Mucosa of stomach (tissue), 1 donor: ENCODE results near the gene COL6A5.

Experiments used
- H3K27me3 ChIP-seq: one replicate; pipeline ENCODE4 v1.7.0; 2013; ENCODE audit warnings: mild to moderate bottlenecking, low read length; ENCODE audit not compliant: control insufficient read depth, insufficient read depth
- H3K36me3 ChIP-seq: one replicate; pipeline ENCODE4 v1.7.0; 2013; ENCODE audit warnings: low read length; ENCODE audit not compliant: control insufficient read depth, insufficient read depth
- H3K4me1 ChIP-seq: one replicate; pipeline ENCODE4 v1.7.0; 2013; ENCODE audit warnings: mild to moderate bottlenecking, low read length; ENCODE audit not compliant: control insufficient read depth, insufficient read depth
- H3K4me3 ChIP-seq: one replicate; pipeline ENCODE4 v1.7.0; 2013; ENCODE audit warnings: low read length
- H3K9ac ChIP-seq: one replicate; pipeline ENCODE4 v1.7.0; 2013; ENCODE audit warnings: mild to moderate bottlenecking, low read length, moderate library complexity
- H3K9me3 ChIP-seq: one replicate; pipeline ENCODE4 v1.7.0; 2013; ENCODE audit warnings: mild to moderate bottlenecking, low read length, moderate library complexity; ENCODE audit not compliant: control insufficient read depth
- donor health status: Pancreatic carcinoma.

Gene COL6A5, protein sequence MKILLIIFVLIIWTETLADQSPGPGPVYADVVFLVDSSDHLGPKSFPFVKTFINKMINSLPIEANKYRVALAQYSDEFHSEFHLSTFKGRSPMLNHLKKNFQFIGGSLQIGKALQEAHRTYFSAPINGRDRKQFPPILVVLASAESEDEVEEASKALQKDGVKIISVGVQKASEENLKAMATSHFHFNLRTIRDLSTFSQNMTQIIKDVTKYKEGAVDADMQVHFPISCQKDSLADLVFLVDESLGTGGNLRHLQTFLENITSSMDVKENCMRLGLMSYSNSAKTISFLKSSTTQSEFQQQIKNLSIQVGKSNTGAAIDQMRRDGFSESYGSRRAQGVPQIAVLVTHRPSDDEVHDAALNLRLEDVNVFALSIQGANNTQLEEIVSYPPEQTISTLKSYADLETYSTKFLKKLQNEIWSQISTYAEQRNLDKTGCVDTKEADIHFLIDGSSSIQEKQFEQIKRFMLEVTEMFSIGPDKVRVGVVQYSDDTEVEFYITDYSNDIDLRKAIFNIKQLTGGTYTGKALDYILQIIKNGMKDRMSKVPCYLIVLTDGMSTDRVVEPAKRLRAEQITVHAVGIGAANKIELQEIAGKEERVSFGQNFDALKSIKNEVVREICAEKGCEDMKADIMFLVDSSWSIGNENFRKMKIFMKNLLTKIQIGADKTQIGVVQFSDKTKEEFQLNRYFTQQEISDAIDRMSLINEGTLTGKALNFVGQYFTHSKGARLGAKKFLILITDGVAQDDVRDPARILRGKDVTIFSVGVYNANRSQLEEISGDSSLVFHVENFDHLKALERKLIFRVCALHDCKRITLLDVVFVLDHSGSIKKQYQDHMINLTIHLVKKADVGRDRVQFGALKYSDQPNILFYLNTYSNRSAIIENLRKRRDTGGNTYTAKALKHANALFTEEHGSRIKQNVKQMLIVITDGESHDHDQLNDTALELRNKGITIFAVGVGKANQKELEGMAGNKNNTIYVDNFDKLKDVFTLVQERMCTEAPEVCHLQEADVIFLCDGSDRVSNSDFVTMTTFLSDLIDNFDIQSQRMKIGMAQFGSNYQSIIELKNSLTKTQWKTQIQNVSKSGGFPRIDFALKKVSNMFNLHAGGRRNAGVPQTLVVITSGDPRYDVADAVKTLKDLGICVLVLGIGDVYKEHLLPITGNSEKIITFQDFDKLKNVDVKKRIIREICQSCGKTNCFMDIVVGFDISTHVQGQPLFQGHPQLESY (N-terminal part only)

DNA sequence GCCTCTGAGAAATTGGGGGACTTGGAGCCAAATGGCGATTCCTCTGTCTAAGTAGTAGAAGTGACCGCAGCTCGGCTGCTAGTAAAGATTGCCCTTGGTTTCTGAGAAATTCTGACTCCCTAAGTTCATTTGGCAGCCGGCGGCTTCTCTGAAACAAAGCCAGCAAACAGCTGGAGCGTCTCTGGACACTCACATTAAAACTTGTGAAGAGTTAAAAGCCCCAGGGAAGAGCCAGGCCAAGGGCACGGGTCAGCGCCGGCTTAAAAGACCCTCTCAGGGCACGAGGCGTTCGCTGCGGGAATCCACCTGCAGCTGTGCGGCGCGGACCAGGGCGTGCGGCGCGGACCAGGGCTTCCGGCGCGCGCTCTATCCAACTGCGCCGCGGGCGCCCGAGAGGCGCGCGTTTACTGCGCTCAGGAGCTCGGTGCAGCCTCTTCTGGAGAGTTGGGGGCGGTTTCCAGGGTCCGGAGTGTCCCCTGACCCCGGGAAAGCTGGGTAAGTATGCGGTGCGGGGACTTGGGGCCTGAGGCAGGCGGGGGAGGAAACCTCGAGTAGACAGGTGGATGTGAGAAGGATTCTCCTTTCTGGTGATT, at the start of gene COL6A5:
Gene COL6A5 (plus strand): TSS at position 186 of the 593 bp plus-strand sequence. CDS start 27,967 bp downstream, outside the sequence.
- no peaks in the 10 kb centered on the region for H3K4me1 ChIP-seq
- no peak within 1 kb of the TSS for H3K4me3 ChIP-seq
- H3K9me3 ChIP-seq = no peaks in the 10 kb centered on the region
- H3K9ac ChIP-seq = no peak within 1 kb of the TSS
- no peaks in the 10 kb centered on the region for H3K36me3 ChIP-seq
- H3K27me3 ChIP-seq = peaks cover 14% of the 10 kb centered on the region

DNA sequence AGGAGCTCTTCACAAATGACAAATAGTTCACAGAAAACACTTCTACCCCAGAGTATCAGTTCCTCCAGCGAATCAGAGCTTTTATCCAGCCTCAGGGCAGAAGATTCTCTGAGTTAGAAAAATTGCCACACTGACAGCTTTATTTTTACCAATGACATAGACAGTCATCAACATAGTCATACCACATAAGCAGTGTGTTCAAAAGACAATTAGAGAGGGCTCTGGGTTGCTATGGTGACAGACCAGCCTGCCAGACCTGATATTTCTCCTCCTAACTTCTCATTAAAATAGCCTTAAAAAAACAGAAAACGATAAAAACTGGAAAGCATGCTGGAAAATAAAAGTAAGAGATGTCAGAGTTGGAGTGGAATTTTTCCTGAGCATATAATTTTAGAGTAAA, 45.9 kb upstream of the COL6A5 start:
- Histone ChIP-seq H3K4me1 (no peaks in the 10 kb centered on the region), H3K27me3 (no peaks in the 10 kb centered on the region), H3K4me3 (no peak overlapping the region), H3K9ac (no peak overlapping the region), H3K9me3 (no peaks in the 10 kb centered on the region), H3K36me3 (no peaks in the 10 kb centered on the region)

DNA sequence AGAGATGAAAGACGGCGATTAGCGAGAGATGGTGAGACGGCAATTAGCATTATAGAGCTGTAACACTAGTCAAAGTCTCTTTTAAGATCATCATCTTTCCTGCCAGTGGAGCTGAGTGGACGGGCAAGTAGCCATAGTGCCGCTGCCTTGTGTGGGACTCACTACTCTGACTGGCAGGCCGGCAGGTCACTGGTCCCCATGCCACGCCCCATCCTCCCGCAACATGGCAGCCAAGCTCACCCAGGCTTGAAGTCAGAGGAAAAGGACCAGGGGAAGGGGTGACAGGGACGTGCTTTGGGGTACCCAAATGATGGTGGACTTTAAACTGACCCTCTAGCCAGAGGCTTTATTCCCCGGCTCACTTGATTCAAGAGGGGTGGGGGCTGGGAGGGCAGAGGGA, 44.6 kb upstream of the COL6A5 start:
- no peaks in the 10 kb centered on the region for H3K36me3 ChIP-seq
- H3K4me1 ChIP-seq = no peaks in the 10 kb centered on the region

DNA sequence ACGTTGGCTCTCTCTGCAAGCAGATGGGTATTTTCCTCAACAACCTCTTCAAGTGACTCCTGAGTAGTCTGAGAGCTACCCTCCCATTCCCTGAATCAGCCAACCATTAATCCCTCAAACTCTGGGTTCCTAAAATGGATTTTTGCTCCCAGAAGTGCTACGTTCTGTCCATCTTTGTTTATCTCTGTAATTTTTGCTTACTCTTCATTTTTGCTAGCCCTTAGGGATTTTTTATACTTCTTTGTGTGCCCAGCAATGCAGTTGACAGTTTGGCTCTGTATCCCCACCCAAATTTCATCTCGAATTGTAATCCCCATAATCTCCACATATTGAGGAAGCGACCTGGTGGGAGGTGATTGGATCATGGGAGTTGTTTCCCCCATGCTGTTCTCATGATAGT, 35.4 kb upstream of the COL6A5 start:
- no peak overlapping the region for H3K9ac ChIP-seq
- no peaks in the 10 kb centered on the region for H3K9me3 ChIP-seq
- H3K27me3 ChIP-seq = no peaks in the 10 kb centered on the region
- no peak overlapping the region for H3K4me3 ChIP-seq
- no peaks in the 10 kb centered on the region for H3K4me1 ChIP-seq
- no peaks in the 10 kb centered on the region for H3K36me3 ChIP-seq

More for the DNA sequence above, 44.6 kb upstream of the COL6A5 start:
- Histone ChIP-seq H3K9me3 (no peaks in the 10 kb centered on the region), H3K27me3 (no peaks in the 10 kb centered on the region), H3K9ac (no peak overlapping the region), H3K4me3 (no peak overlapping the region)

DNA sequence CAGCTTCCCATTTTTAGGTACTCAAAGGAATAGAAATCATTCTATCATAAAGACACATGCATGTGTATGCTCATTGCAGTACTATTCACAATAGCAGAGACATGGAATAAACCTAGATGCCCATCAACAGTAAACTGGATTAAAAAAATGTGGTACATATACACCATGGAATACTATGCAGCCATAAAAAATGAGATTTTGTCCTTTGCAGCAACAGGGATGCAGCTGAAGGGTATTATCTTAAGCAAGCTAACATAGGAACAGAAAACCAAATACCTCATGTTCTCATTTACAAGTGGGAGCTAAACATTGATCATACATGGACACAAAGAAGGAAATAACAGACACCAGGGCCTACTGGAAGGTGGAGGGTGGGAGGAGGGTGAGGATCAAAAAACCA, 33.1 kb upstream of the COL6A5 start:
- H3K36me3 ChIP-seq = no peaks in the 10 kb centered on the region
- no peak overlapping the region for H3K4me3 ChIP-seq
- no peaks in the 10 kb centered on the region for H3K9me3 ChIP-seq
- no peak overlapping the region for H3K9ac ChIP-seq
- no peaks in the 10 kb centered on the region for H3K4me1 ChIP-seq
- no peaks in the 10 kb centered on the region for H3K27me3 ChIP-seq

DNA sequence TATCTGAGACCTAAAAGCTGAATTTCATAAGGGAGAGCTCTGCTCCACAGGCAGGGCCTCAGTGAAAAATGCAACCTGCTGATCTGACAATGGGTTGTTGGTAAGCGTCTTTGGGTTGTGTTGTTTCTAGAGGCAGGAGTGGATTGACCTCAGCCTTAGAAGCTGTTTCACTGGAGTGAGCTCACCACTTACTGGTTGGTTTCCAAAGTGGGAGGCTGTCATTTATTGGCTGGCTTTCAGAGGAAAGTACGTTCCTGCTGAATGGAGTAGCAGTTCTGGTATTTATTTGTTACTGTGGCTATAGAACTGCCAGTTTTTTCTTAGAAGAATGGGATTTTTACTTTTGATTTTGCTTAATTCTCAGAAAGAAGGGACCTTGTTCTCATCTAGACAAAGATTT, 29.3 kb upstream of the COL6A5 start:
- no peak overlapping the region for H3K9ac ChIP-seq
- H3K27me3 ChIP-seq = no peaks in the 10 kb centered on the region
- H3K36me3 ChIP-seq = no peaks in the 10 kb centered on the region
- H3K9me3 ChIP-seq = no peaks in the 10 kb centered on the region
- H3K4me3 ChIP-seq = no peak overlapping the region
- H3K4me1 ChIP-seq = no peaks in the 10 kb centered on the region

DNA sequence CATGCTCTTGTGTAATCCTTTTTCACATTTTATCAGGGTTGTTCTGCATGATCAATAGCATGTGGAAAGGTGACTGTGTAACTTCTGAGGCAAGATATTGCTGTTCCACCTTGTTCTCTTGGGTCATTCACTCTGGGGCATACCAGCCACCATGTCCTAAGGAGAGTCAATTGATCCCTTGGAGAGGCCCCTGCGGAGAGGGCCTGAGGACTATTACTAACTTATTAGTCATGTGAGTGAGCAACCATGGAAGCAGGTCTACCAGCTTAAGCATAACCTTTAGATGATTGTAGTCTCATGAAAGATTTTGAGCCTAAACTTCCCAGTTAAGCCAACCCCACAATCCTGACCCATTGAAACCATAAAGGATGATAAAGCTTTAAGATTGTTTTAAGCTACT, 22.0 kb upstream of the COL6A5 start:
- Histone ChIP-seq H3K36me3 (no peaks in the 10 kb centered on the region), H3K4me3 (no peak overlapping the region), H3K9me3 (no peaks in the 10 kb centered on the region)

DNA sequence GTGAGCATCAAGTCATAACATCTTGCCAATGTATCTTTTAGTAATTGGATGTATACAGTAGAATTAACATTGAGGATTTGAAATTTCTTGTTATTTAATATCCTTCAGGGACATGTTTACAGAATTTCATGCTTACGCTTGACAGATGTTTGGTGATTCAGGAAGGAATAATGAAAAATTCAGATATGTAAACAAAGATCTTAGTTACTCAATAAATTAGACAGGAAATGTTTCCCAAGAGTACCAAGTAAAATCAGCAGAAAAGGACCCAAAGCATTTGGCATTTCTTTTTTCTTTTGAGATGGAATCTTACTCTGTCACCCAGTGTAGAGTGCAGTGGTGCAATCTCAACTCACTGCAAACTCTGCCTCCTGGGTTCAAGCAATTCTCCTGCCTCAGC, 4.7 kb upstream of the COL6A5 start:
- H3K27me3 ChIP-seq = peaks cover 9% of the 10 kb centered on the region
- H3K4me1 ChIP-seq = no peaks in the 10 kb centered on the region
- H3K9ac ChIP-seq = no peak overlapping the region
- H3K9me3 ChIP-seq = no peaks in the 10 kb centered on the region
- H3K4me3 ChIP-seq = no peak overlapping the region
- H3K36me3 ChIP-seq = no peaks in the 10 kb centered on the region

More for the DNA sequence above, 22.0 kb upstream of the COL6A5 start:
- Histone ChIP-seq H3K4me1 (no peaks in the 10 kb centered on the region), H3K9ac (no peak overlapping the region), H3K27me3 (no peaks in the 10 kb centered on the region)

DNA sequence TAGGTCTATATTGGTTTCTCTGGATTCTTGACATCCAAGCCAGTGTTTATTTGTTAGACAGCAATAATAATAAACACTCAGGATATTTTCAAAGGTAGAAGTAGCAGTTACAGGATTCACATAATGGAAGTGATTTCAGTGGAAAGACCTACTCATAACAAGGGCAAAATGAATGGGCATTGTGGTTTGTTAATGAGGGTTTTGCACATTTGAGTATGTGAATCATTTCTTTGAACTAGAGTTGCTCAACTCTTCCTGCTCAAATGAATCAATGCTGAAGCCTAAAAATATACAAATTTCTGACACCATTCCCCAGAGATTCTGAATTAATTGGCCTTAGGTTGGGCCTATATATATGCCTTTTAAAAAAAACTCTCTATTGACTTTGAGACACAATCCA, 4.1 kb upstream of the COL6A5 start:
- H3K36me3 ChIP-seq = no peaks in the 10 kb centered on the region
- H3K4me3 ChIP-seq = no peak overlapping the region
- H3K27me3 ChIP-seq = peaks cover 14% of the 10 kb centered on the region

DNA sequence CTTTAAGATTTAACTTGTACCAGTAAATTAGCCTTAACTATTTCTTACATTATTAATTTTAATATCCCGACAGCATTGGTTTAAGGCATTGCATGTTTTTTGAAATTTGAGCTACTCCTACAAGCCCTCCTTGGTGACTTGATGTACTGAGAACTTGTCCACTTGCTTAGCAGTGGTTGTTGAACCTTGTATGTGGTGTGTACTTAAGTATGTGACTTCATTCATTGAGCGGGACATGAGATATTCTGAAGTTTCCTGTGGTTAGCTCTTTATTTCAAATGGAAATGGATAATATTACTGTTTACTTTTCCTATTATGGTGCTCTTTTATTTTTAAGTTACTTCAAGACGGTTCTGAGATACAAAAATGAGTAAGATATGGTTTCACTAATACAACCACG, 3.6 kb upstream of the COL6A5 start:
- no peaks in the 10 kb centered on the region for H3K4me1 ChIP-seq
- H3K4me3 ChIP-seq = no peak overlapping the region
- no peaks in the 10 kb centered on the region for H3K36me3 ChIP-seq
- H3K9me3 ChIP-seq = no peaks in the 10 kb centered on the region
- H3K27me3 ChIP-seq = peaks cover 14% of the 10 kb centered on the region
- no peak overlapping the region for H3K9ac ChIP-seq

More for the DNA sequence above, 4.1 kb upstream of the COL6A5 start:
- no peaks in the 10 kb centered on the region for H3K9me3 ChIP-seq
- no peaks in the 10 kb centered on the region for H3K4me1 ChIP-seq
- H3K9ac ChIP-seq = no peak overlapping the region

DNA sequence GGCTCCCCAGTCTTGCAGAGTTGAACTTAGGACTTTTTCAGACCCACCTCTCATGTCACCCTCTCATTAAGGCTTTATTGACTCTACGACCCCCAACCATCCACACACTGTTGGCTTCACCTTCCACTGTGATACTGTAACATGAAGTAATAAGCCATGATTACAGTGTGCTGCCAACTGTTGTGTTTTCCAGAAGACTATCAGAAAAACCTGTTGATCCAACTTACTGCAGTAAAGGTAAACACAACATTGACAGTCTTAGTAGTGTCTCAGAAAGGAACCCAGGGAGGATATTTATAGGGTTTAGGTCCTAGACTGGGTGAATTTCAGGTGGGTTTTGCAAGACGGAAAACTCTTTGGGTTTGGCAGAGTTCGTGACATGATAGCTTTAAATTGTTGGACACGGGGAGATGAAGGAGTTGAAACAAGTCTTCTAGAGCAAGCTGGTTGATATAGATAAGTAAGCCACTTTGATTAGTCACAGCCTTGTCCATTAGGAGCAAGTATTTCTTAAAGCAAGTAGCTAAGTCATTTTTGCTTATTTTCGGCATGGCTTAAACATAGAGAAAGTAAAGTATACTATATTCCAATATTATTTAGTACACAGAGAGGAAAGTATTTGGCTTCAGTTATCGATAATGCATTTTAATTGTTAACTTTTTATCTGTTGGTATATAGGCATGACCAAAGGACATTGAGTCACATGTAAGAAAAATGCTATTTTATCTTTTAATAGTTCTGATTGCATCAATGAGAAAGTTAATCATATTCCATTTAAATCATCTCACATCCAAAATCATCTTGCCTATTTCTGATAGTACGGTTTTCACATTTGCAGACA, 2.4 kb upstream of the COL6A5 start:
- Histone ChIP-seq H3K4me1 (no peaks in the 10 kb centered on the region), H3K27me3 (peaks cover 14% of the 10 kb centered on the region), H3K9ac (no peak overlapping the region), H3K4me3 (no peak overlapping the region), H3K9me3 (no peaks in the 10 kb centered on the region), H3K36me3 (no peaks in the 10 kb centered on the region)
